LNCaP clone FGC (cell line): ENCODE measurements around the gene AMMECR1.

ENCODE experiments used
- DNase-seq: peaks from one replicate; pipeline ENCODE4 v3.0.0-alpha.2; 2011; ENCODE audit warnings: low read depth
- H3K4me3 ChIP-seq: 2 replicates; pipeline ENCODE4 v1.5.1; 2011; ENCODE audit warnings: mild to moderate bottlenecking, low read depth, low read length, control low read depth
- TF ChIP-seq, protein P1 (sequence below): IDR thresholded peaks from 2 replicates; pipeline ENCODE4 v1.5.1; 2012; ENCODE audit warnings: mild to moderate bottlenecking; ENCODE audit not compliant: control insufficient read depth, insufficient read depth; ENCODE audit errors: extremely low read depth

The AMMECR1 gene

DNA sequence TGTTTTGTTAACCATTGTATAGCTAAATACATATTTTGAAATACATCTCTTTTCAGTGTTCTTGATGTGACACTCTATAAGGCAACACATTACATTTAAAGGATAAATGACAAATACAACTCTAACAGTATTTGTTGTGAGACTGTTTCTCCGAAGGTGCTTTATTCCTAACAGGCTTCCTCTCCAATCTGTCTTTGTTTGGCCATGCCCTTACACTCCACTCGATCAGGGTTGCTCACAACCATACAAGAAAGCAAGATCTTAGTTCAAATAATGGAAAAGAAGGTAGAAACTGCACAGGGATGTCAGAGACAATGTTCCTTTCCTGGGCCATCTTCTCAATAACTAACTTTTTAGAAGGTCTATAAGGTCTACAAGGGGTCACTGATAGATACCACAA, 36.5 kb downstream of the AMMECR1 start:
- no peak overlapping the region for H3K4me3 ChIP-seq
- DNase-seq: no peak
- TF ChIP-seq, protein P1, sequence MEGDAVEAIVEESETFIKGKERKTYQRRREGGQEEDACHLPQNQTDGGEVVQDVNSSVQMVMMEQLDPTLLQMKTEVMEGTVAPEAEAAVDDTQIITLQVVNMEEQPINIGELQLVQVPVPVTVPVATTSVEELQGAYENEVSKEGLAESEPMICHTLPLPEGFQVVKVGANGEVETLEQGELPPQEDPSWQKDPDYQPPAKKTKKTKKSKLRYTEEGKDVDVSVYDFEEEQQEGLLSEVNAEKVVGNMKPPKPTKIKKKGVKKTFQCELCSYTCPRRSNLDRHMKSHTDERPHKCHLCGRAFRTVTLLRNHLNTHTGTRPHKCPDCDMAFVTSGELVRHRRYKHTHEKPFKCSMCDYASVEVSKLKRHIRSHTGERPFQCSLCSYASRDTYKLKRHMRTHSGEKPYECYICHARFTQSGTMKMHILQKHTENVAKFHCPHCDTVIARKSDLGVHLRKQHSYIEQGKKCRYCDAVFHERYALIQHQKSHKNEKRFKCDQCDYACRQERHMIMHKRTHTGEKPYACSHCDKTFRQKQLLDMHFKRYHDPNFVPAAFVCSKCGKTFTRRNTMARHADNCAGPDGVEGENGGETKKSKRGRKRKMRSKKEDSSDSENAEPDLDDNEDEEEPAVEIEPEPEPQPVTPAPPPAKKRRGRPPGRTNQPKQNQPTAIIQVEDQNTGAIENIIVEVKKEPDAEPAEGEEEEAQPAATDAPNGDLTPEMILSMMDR: no peak

DNA sequence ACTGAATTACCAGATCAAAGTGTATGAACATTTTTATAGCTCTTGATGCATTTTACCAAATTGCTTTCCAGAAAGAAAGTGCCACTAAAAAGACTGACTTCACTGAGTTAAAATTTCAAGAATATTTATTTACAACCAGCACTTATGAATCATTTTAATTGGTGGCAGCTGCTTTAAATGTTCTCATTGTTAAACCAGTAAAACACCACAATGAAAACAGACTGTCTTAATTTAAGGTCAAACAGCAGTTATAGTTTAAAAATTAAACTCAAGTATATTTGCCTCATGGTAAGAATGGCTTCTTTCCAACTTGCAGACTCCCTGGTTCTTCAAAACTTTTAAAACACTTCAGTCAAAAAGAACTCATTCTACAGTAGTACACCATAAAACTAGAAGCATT, 36.9 kb downstream of the AMMECR1 start:
- H3K4me3 ChIP-seq: no peak overlapping the region
- TF ChIP-seq, protein P1: no peak
- DNase-seq: no peak

- no peak for DNase-seq
- H3K4me3 ChIP-seq: no peak overlapping the region
- TF ChIP-seq, protein P1: no peak
Measured at GRCh38 chrX:110277609-110278008, 40.3 kb downstream of the AMMECR1 start.

GRCh38 chrX:110276778-110277177, 41.1 kb downstream of the AMMECR1 start:
- H3K4me3 ChIP-seq: no peak overlapping the region
- no peak for DNase-seq
- TF ChIP-seq, protein P1: no peak

- DNase-seq: no peak
Measured at GRCh38 chrX:110268886-110269285, 49.0 kb downstream of the AMMECR1 start.

DNA sequence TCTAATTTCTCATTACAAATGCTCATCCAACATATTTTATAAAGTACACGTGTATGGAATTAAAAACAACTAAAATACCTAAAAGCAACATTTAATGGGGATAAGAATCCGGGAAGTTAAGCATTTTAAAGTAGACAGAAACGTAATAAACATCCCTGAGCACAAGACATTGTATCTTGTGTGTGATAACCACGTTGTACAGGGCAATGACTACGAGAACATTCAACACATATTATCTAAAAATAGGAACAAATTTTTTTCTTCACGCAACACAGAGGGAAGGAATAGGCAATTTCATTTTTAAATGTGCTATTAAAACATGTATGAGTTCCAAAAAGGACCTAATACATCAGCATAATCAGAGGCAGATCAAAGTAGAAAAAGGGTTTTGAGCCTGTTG, 49.5 kb downstream of the AMMECR1 start:
- TF ChIP-seq, protein P1: no peak
- no peak overlapping the region for H3K4me3 ChIP-seq
- no peak for DNase-seq

More at GRCh38 chrX:110268886-110269285, 49.0 kb downstream of the AMMECR1 start:
- H3K4me3 ChIP-seq: no peak overlapping the region
- TF ChIP-seq, protein P1: no peak

GRCh38 chrX:110267874-110268273, 50.0 kb downstream of the AMMECR1 start:
- DNase-seq: no peak
- TF ChIP-seq, protein P1: no peak
- no peak overlapping the region for H3K4me3 ChIP-seq
